Stimulated activated CD4-positive, alpha-beta T cell treated with anti-CD3 and anti-CD28 coated beads, Interleukin-15, amount 100 ng/mL, for 1 hour (primary cell): Measurements from ENCODE around the gene CHAF1A.

Experiments used
- DNase-seq, 2 donors: peaks; one replicate each; pipeline ENCODE4 v3.0.0-alpha.2; 2020; ENCODE audit warnings: low read depth in 1 of 2, low spot score in 1 of 2

CHAF1A gene

GRCh38 chr19:4366666-4367335 lies 35.6 kb upstream of the CHAF1A start:
- DNase-seq: no peak

- DNase-seq: no peak
These were observed 35.1 kb upstream of the CHAF1A start for GRCh38 chr19:4367336-4367723.

- DNase-seq: no peak
These were observed 34.7 kb upstream of the CHAF1A start for GRCh38 chr19:4367781-4368127.

GRCh38 chr19:4368128-4368820 lies 34.2 kb upstream of the CHAF1A start:
- no peak for DNase-seq

- DNase-seq: peak; percentile 35 to 40
These were observed 33.1 kb upstream of the CHAF1A start for GRCh38 chr19:4369109-4369887.

GRCh38 chr19:4369888-4370260 lies 32.6 kb upstream of the CHAF1A start:
- peak; percentile 53 to 65 for DNase-seq

- DNase-seq: no peak
These were observed 31.9 kb upstream of the CHAF1A start for GRCh38 chr19:4370418-4371041.

- DNase-seq: no peak
These were observed 30.9 kb upstream of the CHAF1A start for GRCh38 chr19:4371247-4372164.

GRCh38 chr19:4372165-4373012 lies 30.1 kb upstream of the CHAF1A start:
- DNase-seq: no peak

- DNase-seq: no peak
These were observed 29.4 kb upstream of the CHAF1A start for GRCh38 chr19:4373013-4373367.

- no peak for DNase-seq
These were observed 28.6 kb upstream of the CHAF1A start for GRCh38 chr19:4373601-4374497.

GRCh38 chr19:4374498-4375163 lies 27.8 kb upstream of the CHAF1A start:
- no peak for DNase-seq

GRCh38 chr19:4375164-4376027 lies 27.0 kb upstream of the CHAF1A start:
- DNase-seq: no peak

- no peak for DNase-seq
These were observed 26.3 kb upstream of the CHAF1A start for GRCh38 chr19:4376028-4376670.

GRCh38 chr19:4376671-4376990 lies 25.8 kb upstream of the CHAF1A start:
- DNase-seq: no peak

GRCh38 chr19:4376991-4377781 lies 25.3 kb upstream of the CHAF1A start:
- DNase-seq: no peak
